GM23338 (cell line): ENCODE data around the gene PRKAA1.
"Not testable (repeated sequence)": the region's sequence is repeated elsewhere in the genome, so short reads cannot be mapped to it uniquely, and the experiment has no call there.

Experiments used
- CREB1 ChIP-seq: fragments of 250-450 bp; sonication (Bioruptor Pico); IDR thresholded peaks from 2 replicates; pipeline ENCODE4 v1.5.0; 2020; ENCODE audit warnings: low read depth, mild to moderate bottlenecking, moderate library complexity
- ETS1 ChIP-seq: IDR thresholded peaks from 2 replicates; pipeline ENCODE4 v1.6.1; 2016; ENCODE audit warnings: antibody characterized with exemption
- EZH2 ChIP-seq: fragments of 200-600 bp; sonication (generic); IDR thresholded peaks from one replicate; pipeline ENCODE4 v1.8.0; 2017; ENCODE audit warnings: antibody characterized with exemption, mild to moderate bottlenecking, low read depth; ENCODE audit not compliant: unreplicated experiment
- EZH2phosphoT487 ChIP-seq: fragments of 200-600 bp; sonication (generic); IDR thresholded peaks from one replicate; pipeline ENCODE4 v1.8.1; 2018; ENCODE audit warnings: antibody characterized with exemption; ENCODE audit not compliant: unreplicated experiment
- JUNB ChIP-seq: IDR thresholded peaks from one replicate; pipeline ENCODE4 v1.6.1; 2016; ENCODE audit warnings: antibody characterized with exemption; ENCODE audit not compliant: unreplicated experiment
- NANOG ChIP-seq: IDR thresholded peaks from 2 replicates; pipeline ENCODE4 v1.6.1; 2016; ENCODE audit warnings: antibody characterized with exemption, borderline replicate concordance
- POLR2AphosphoS5 ChIP-seq: IDR thresholded peaks from 2 replicates; pipeline ENCODE4 v1.6.1; 2016; ENCODE audit warnings: antibody characterized with exemption, low read depth
- ZNF331 ChIP-seq: fragments of 250-450 bp; sonication (Bioruptor Pico); IDR thresholded peaks from 2 replicates; pipeline ENCODE4 v1.5.0; 2020; ENCODE audit warnings: low read depth, mild to moderate bottlenecking, moderate library complexity
- TF ChIP-seq, protein P1 (sequence below), 2 experiments: fragments of 200-600 bp in 1 of 2; sonication (generic) in 1 of 2; conservative IDR thresholded peaks; 2 replicates each; pipeline versions ENCODE4 v1.5.1 to v1.6.1; 2016 to 2017; ENCODE audit warnings: antibody characterized with exemption in 2 of 2, low read depth in 2 of 2, mild to moderate bottlenecking in 2 of 2, moderate library complexity in 1 of 2
- TF ChIP-seq, protein P2 (sequence below): IDR thresholded peaks from one replicate; pipeline ENCODE4 v1.6.1; 2018; ENCODE audit warnings: antibody characterized with exemption; ENCODE audit not compliant: unreplicated experiment

DNA sequence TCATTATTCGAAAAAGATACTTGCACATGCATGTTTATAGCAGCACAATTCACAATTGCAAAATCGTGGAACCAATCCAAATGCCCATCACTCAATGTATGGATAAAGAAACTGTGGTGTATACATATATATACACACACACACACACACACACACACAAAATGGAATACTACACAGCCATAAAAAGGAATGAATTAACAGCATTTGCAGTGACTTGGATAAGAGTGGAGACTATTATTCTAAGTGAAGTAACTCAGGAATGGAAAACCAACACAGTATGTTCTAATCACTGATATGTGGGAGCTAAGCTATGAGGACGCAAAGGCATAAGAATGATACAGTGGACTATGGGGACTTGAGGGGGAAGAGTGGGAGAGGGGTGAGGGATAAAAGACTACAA is 3.3 kb downstream of the PRKAA1 start:
- TF ChIP-seq, protein P1, sequence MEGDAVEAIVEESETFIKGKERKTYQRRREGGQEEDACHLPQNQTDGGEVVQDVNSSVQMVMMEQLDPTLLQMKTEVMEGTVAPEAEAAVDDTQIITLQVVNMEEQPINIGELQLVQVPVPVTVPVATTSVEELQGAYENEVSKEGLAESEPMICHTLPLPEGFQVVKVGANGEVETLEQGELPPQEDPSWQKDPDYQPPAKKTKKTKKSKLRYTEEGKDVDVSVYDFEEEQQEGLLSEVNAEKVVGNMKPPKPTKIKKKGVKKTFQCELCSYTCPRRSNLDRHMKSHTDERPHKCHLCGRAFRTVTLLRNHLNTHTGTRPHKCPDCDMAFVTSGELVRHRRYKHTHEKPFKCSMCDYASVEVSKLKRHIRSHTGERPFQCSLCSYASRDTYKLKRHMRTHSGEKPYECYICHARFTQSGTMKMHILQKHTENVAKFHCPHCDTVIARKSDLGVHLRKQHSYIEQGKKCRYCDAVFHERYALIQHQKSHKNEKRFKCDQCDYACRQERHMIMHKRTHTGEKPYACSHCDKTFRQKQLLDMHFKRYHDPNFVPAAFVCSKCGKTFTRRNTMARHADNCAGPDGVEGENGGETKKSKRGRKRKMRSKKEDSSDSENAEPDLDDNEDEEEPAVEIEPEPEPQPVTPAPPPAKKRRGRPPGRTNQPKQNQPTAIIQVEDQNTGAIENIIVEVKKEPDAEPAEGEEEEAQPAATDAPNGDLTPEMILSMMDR (conservative IDR thresholded peaks at IDR 0.05; ENCODE audit: low read depth in 2 of 2), result not testable (repeated sequence)
- TF ChIP-seq POLR2AphosphoS5; CREB1; JUNB; EZH2; EZH2phosphoT487; ZNF331 (CRISPR knock-in tag); NANOG; ETS1: not testable (repeated sequence)
- TF ChIP-seq, protein P2, sequence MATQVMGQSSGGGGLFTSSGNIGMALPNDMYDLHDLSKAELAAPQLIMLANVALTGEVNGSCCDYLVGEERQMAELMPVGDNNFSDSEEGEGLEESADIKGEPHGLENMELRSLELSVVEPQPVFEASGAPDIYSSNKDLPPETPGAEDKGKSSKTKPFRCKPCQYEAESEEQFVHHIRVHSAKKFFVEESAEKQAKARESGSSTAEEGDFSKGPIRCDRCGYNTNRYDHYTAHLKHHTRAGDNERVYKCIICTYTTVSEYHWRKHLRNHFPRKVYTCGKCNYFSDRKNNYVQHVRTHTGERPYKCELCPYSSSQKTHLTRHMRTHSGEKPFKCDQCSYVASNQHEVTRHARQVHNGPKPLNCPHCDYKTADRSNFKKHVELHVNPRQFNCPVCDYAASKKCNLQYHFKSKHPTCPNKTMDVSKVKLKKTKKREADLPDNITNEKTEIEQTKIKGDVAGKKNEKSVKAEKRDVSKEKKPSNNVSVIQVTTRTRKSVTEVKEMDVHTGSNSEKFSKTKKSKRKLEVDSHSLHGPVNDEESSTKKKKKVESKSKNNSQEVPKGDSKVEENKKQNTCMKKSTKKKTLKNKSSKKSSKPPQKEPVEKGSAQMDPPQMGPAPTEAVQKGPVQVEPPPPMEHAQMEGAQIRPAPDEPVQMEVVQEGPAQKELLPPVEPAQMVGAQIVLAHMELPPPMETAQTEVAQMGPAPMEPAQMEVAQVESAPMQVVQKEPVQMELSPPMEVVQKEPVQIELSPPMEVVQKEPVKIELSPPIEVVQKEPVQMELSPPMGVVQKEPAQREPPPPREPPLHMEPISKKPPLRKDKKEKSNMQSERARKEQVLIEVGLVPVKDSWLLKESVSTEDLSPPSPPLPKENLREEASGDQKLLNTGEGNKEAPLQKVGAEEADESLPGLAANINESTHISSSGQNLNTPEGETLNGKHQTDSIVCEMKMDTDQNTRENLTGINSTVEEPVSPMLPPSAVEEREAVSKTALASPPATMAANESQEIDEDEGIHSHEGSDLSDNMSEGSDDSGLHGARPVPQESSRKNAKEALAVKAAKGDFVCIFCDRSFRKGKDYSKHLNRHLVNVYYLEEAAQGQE, result not testable (repeated sequence)
